SK-N-SH treated with all-trans-retinoic acid at 6 μM for 48 hours (cell line): ENCODE results near the gene PLA1A.

Experiments used
- ARNTL ChIP-seq: fragments of 450-650 bp; formaldehyde crosslinking; IDR thresholded peaks from 2 replicates; pipeline ENCODE4 v1.5.0; 2020; ENCODE audit warnings: low read depth, mild to moderate bottlenecking, moderate library complexity, borderline replicate concordance
- BACH2 ChIP-seq: fragments of 250-450 bp; sonication (Bioruptor Pico); IDR thresholded peaks from 2 replicates; pipeline ENCODE4 v1.9.0; 2021; ENCODE audit warnings: mild to moderate bottlenecking, borderline replicate concordance
- CSDC2 ChIP-seq: fragments of 250-450 bp; sonication (Bioruptor Pico); IDR thresholded peaks from 2 replicates; pipeline ENCODE4 v1.5.0; 2020; ENCODE audit warnings: mild to moderate bottlenecking, moderate library complexity
- OSR1 ChIP-seq: fragments of 250-450 bp; sonication (Bioruptor Pico); IDR thresholded peaks from 2 replicates; pipeline ENCODE4 v1.8.0; 2022; ENCODE audit warnings: moderate library complexity, mild to moderate bottlenecking, inconsistent platforms
- RARB ChIP-seq: fragments of 250-450 bp; sonication (Bioruptor Pico); IDR thresholded peaks from 2 replicates; pipeline ENCODE4 v1.8.0; 2021; ENCODE audit warnings: mild to moderate bottlenecking, moderate library complexity
- TCF4 ChIP-seq: fragments of 250-450 bp; sonication (Bioruptor Pico); IDR thresholded peaks from 2 replicates; pipeline ENCODE4 v1.8.0; 2021; ENCODE audit warnings: mild to moderate bottlenecking, moderate library complexity, borderline replicate concordance
- TSHZ2 ChIP-seq: fragments of 250-450 bp; sonication (Bioruptor Pico); IDR thresholded peaks from 2 replicates; pipeline ENCODE4 v1.5.0; 2020; ENCODE audit warnings: mild to moderate bottlenecking, moderate library complexity
- ZFP30 ChIP-seq: fragments of 450-650 bp; formaldehyde crosslinking; IDR thresholded peaks from 2 replicates; pipeline ENCODE4 v1.5.0; 2022; ENCODE audit warnings: mild to moderate bottlenecking, moderate library complexity
- ZNF70 ChIP-seq: fragments of 450-650 bp; formaldehyde crosslinking; IDR thresholded peaks from 2 replicates; pipeline ENCODE4 v1.5.0; 2020; ENCODE audit warnings: mild to moderate bottlenecking, moderate library complexity

- no peak for TF ChIP-seq TSHZ2 (CRISPR knock-in tag)
- TF ChIP-seq TCF4 (CRISPR knock-in tag): no peak
- TF ChIP-seq CSDC2 (CRISPR knock-in tag): no peak
- TF ChIP-seq BACH2 (CRISPR knock-in tag): no peak
- TF ChIP-seq ARNTL: no peak
- no peak for TF ChIP-seq ZFP30 (CRISPR knock-in tag)
- TF ChIP-seq ZNF70 (CRISPR knock-in tag): no peak
- TF ChIP-seq RARB (CRISPR knock-in tag): no peak
- TF ChIP-seq OSR1: no peak
Measured at GRCh38 chr3:119620899-119621298, 23.2 kb downstream of the PLA1A start.
